Stomach (tissue), 4 donors: ENCODE data around the gene ERC2.

ENCODE experiments used
- CTCF ChIP-seq, 7 experiments: fragments of 450-650 bp in 4 of 7; fragments of 200-600 bp in 3 of 7; sonication (generic) in 3 of 7; IDR thresholded peaks; one replicate each; pipeline ENCODE4 v1.5.1; 2016 to 2019; ENCODE audit warnings: antibody characterized with exemption in 7 of 7, control low read depth in 2 of 7, mild to moderate bottlenecking in 1 of 7
- POLR2A ChIP-seq, 4 donors: fragments of 450-650 bp; IDR thresholded peaks; one replicate each; pipeline ENCODE4 v1.6.1; 2016; ENCODE audit warnings: antibody characterized with exemption in 4 of 4, control low read depth in 2 of 4, mild to moderate bottlenecking in 1 of 4, moderate library complexity in 1 of 4

GRCh38 chr3:56364665-56365064 is 103.6 kb downstream of the ERC2 start:
- no peak for TF ChIP-seq CTCF (IDR thresholded peaks at IDR 0.05)
- no peak for TF ChIP-seq POLR2A (IDR thresholded peaks at IDR 0.05)
